ENCODE measurements around the gene SH3PXD2A.
"Not testable (repeated sequence)": the region's sequence is repeated elsewhere in the genome, so short reads cannot be mapped to it uniquely, and the experiment has no call there.

Gene SH3PXD2A

GRCh38 chr10:103739039-103739764 is 116.2 kb downstream of the SH3PXD2A start:
- Mint-ChIP-seq H3K9me3 (peaks cover 3% of the 10 kb centered on the region), H3K4me1 (no peaks in the 10 kb centered on the region), H3K4me3 (no peak overlapping the region), H3K27me3 (peaks cover 4% of the 10 kb centered on the region), H3K36me3 (no peaks in the 10 kb centered on the region), H3K27ac (no peak overlapping the region)
- no peak for DNase-seq (ENCODE audit: low spot score in 2 of 2)
- no peak for ATAC-seq (ENCODE audit: low read depth)

- Mint-ChIP-seq H3K4me1 (no peaks in the 10 kb centered on the region), H3K27me3 (peaks cover 5% of the 10 kb centered on the region), H3K4me3 (no peak overlapping the region), H3K9me3 (peaks cover 3% of the 10 kb centered on the region), H3K36me3 (no peaks in the 10 kb centered on the region), H3K27ac (no peak overlapping the region)
- DNase-seq (ENCODE audit: low spot score in 2 of 2) = no peak
- ATAC-seq (ENCODE audit: low read depth) = no peak
These were observed 117.5 kb downstream of the SH3PXD2A start for GRCh38 chr10:103737735-103738367.

GRCh38 chr10:103736763-103737162 is 118.6 kb downstream of the SH3PXD2A start:
- H3K9me3 Mint-ChIP-seq = peaks cover 3% of the 10 kb centered on the region
- DNase-seq (ENCODE audit: low spot score in 2 of 2) (no peak), ATAC-seq (ENCODE audit: low read depth) (no peak)
- no peaks in the 10 kb centered on the region for H3K4me1 Mint-ChIP-seq
- H3K4me3 Mint-ChIP-seq = no peak overlapping the region
- no peak overlapping the region for H3K27ac Mint-ChIP-seq
- H3K36me3 Mint-ChIP-seq = no peaks in the 10 kb centered on the region
- peaks cover 5% of the 10 kb centered on the region for H3K27me3 Mint-ChIP-seq

GRCh38 chr10:103736044-103736443 is 119.3 kb downstream of the SH3PXD2A start:
- DNase-seq (ENCODE audit: low spot score in 2 of 2) (no peak), ATAC-seq (ENCODE audit: low read depth) (no peak)
- H3K36me3 Mint-ChIP-seq = no peaks in the 10 kb centered on the region
- H3K9me3 Mint-ChIP-seq = peaks cover 3% of the 10 kb centered on the region
- H3K27me3 Mint-ChIP-seq = peaks cover 5% of the 10 kb centered on the region
- no peak overlapping the region for H3K4me3 Mint-ChIP-seq
- no peak overlapping the region for H3K27ac Mint-ChIP-seq
- no peaks in the 10 kb centered on the region for H3K4me1 Mint-ChIP-seq

- DNase-seq (ENCODE audit: low spot score in 2 of 2) = no peak
- Mint-ChIP-seq H3K36me3 (no peaks in the 10 kb centered on the region), H3K4me3 (no peak overlapping the region), H3K27me3 (peaks cover 3% of the 10 kb centered on the region), H3K9me3 (peaks cover 3% of the 10 kb centered on the region), H3K27ac (no peak overlapping the region), H3K4me1 (no peaks in the 10 kb centered on the region)
- no peak for ATAC-seq (ENCODE audit: low read depth)
These were observed 120.6 kb downstream of the SH3PXD2A start for GRCh38 chr10:103734731-103735130.

GRCh38 chr10:103733045-103733419 is 122.3 kb downstream of the SH3PXD2A start:
- no peak overlapping the region for H3K4me3 Mint-ChIP-seq
- DNase-seq (ENCODE audit: low spot score in 2 of 2) (no peak), ATAC-seq (ENCODE audit: low read depth) (no peak)
- H3K4me1 Mint-ChIP-seq = no peaks in the 10 kb centered on the region
- H3K27me3 Mint-ChIP-seq = peaks cover 3% of the 10 kb centered on the region
- no peak overlapping the region for H3K27ac Mint-ChIP-seq
- H3K36me3 Mint-ChIP-seq = no peaks in the 10 kb centered on the region
- peaks cover 3% of the 10 kb centered on the region for H3K9me3 Mint-ChIP-seq

GRCh38 chr10:103732339-103733044 is 122.9 kb downstream of the SH3PXD2A start:
- Mint-ChIP-seq H3K4me3 (no peak overlapping the region), H3K36me3 (no peaks in the 10 kb centered on the region), H3K9me3 (peaks cover 3% of the 10 kb centered on the region), H3K27ac (no peak overlapping the region), H3K27me3 (peaks cover 3% of the 10 kb centered on the region), H3K4me1 (no peaks in the 10 kb centered on the region)
- ATAC-seq (ENCODE audit: low read depth) (no peak), DNase-seq (ENCODE audit: low spot score in 2 of 2) (no peak)

GRCh38 chr10:103731609-103732270 is 123.6 kb downstream of the SH3PXD2A start:
- H3K36me3 Mint-ChIP-seq = no peaks in the 10 kb centered on the region
- H3K27me3 Mint-ChIP-seq = peaks cover 4% of the 10 kb centered on the region
- ATAC-seq (ENCODE audit: low read depth) = no peak
- H3K4me1 Mint-ChIP-seq = no peaks in the 10 kb centered on the region
- no peak overlapping the region for H3K4me3 Mint-ChIP-seq
- H3K27ac Mint-ChIP-seq = no peak overlapping the region
- H3K9me3 Mint-ChIP-seq = peaks cover 1% of the 10 kb centered on the region
- DNase-seq (ENCODE audit: low spot score in 2 of 2) = no peak

GRCh38 chr10:103731026-103731425 is 124.3 kb downstream of the SH3PXD2A start:
- H3K27ac Mint-ChIP-seq, H3K27me3 Mint-ChIP-seq, H3K4me1 Mint-ChIP-seq: not testable (repeated sequence)

GRCh38 chr10:103729851-103730250 is 125.5 kb downstream of the SH3PXD2A start:
- H3K36me3 Mint-ChIP-seq = no peaks in the 10 kb centered on the region
- DNase-seq (ENCODE audit: low spot score in 2 of 2) (no peak), ATAC-seq (ENCODE audit: low read depth) (no peak)
- H3K27ac Mint-ChIP-seq = no peak overlapping the region
- H3K9me3 Mint-ChIP-seq = no peaks in the 10 kb centered on the region
- H3K4me3 Mint-ChIP-seq = no peak overlapping the region
- no peaks in the 10 kb centered on the region for H3K4me1 Mint-ChIP-seq
- H3K27me3 Mint-ChIP-seq = peaks cover 8% of the 10 kb centered on the region

More at GRCh38 chr10:103731026-103731425, 124.3 kb downstream of the SH3PXD2A start:
- DNase-seq (ENCODE audit: low spot score in 2 of 2); ATAC-seq (ENCODE audit: low read depth); H3K9me3 Mint-ChIP-seq; H3K36me3 Mint-ChIP-seq; H3K4me3 Mint-ChIP-seq: not testable (repeated sequence)

GRCh38 chr10:103727991-103728689 is 127.2 kb downstream of the SH3PXD2A start:
- H3K27me3 Mint-ChIP-seq = peaks cover 14% of the 10 kb centered on the region
- no peak overlapping the region for H3K4me3 Mint-ChIP-seq
- DNase-seq (ENCODE audit: low spot score in 2 of 2) (no peak), ATAC-seq (ENCODE audit: low read depth) (no peak)
- H3K4me1 Mint-ChIP-seq = no peaks in the 10 kb centered on the region
- no peak overlapping the region for H3K27ac Mint-ChIP-seq
- H3K36me3 Mint-ChIP-seq = no peaks in the 10 kb centered on the region
- H3K9me3 Mint-ChIP-seq = no peaks in the 10 kb centered on the region

GRCh38 chr10:103727546-103727963 is 127.8 kb downstream of the SH3PXD2A start:
- DNase-seq (ENCODE audit: low spot score in 2 of 2) (no peak), ATAC-seq (ENCODE audit: low read depth) (no peak)
- peaks cover 14% of the 10 kb centered on the region for H3K27me3 Mint-ChIP-seq
- no peaks in the 10 kb centered on the region for H3K36me3 Mint-ChIP-seq
- H3K27ac Mint-ChIP-seq = no peak overlapping the region
- no peak overlapping the region for H3K4me3 Mint-ChIP-seq
- no peaks in the 10 kb centered on the region for H3K9me3 Mint-ChIP-seq
- H3K4me1 Mint-ChIP-seq = no peaks in the 10 kb centered on the region

- Mint-ChIP-seq H3K36me3 (no peaks in the 10 kb centered on the region), H3K4me3 (no peak overlapping the region), H3K4me1 (no peaks in the 10 kb centered on the region), H3K27me3 (peaks cover 14% of the 10 kb centered on the region), H3K27ac (no peak overlapping the region), H3K9me3 (no peaks in the 10 kb centered on the region)
- no peak for ATAC-seq (ENCODE audit: low read depth)
- no peak for DNase-seq (ENCODE audit: low spot score in 2 of 2)
These were observed 128.7 kb downstream of the SH3PXD2A start for GRCh38 chr10:103726637-103727036.
